Adrenal gland (tissue), 5 donors: ENCODE data around the gene SNX22.

Experiments
- CTCF ChIP-seq, 6 experiments: fragments of 450-650 bp in 4 of 6; fragments of 200-600 bp in 2 of 6; sonication (generic) in 1 of 6; IDR thresholded peaks; 1 replicate in 5 of 6; 2 replicates in 1 of 6; pipeline versions ENCODE4 v1.5.1 to v1.8.0; 2016 to 2021; ENCODE audit warnings: antibody characterized with exemption in 6 of 6, mild to moderate bottlenecking in 2 of 6, moderate library complexity in 1 of 6
- POLR2A ChIP-seq, 2 donors: fragments of 450-650 bp; IDR thresholded peaks; one replicate each; pipeline ENCODE4 v1.6.1; 2017; ENCODE audit warnings: antibody characterized with exemption in 2 of 2, mild to moderate bottlenecking in 2 of 2, moderate library complexity in 1 of 2
- donor health status: DM: no; HTN: no; CAD: no.

GRCh38 chr15:64138331-64138941 lies 13.1 kb upstream of the SNX22 start:
- TF ChIP-seq POLR2A (IDR thresholded peaks at IDR 0.05) (no peak), CTCF (IDR thresholded peaks at IDR 0.05) (no peak)
